Measurements from ENCODE around the gene CHID1.

DNA sequence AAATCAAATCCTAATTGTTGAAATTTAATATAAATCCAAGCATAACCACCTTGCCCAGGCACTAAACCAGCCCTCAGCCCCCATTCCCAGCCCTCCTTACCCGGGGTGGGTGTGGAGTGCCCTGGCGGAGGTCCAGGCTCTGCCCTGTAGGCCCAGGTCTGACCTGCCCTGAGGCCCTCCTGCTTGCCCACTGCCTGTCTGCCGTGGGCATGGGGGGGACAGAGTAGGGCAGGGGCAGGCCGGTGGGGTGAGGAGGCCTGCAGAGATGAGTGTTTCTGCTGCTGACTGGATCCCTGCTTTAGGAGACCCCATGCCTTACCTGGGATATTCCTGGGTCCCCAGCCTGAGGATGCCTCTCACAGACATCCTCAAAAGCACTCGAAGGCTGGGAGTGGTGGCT lies 3.6 kb upstream of the CHID1 start:
- TF ChIP-seq POLR2AphosphoS5 (IDR thresholded peaks at IDR 0.05) (no peak), EP300 (conservative IDR thresholded peaks at IDR 0.05; ENCODE audit: poor library complexity, severe bottlenecking) (no peak)
- TF ChIP-seq, protein P1, sequence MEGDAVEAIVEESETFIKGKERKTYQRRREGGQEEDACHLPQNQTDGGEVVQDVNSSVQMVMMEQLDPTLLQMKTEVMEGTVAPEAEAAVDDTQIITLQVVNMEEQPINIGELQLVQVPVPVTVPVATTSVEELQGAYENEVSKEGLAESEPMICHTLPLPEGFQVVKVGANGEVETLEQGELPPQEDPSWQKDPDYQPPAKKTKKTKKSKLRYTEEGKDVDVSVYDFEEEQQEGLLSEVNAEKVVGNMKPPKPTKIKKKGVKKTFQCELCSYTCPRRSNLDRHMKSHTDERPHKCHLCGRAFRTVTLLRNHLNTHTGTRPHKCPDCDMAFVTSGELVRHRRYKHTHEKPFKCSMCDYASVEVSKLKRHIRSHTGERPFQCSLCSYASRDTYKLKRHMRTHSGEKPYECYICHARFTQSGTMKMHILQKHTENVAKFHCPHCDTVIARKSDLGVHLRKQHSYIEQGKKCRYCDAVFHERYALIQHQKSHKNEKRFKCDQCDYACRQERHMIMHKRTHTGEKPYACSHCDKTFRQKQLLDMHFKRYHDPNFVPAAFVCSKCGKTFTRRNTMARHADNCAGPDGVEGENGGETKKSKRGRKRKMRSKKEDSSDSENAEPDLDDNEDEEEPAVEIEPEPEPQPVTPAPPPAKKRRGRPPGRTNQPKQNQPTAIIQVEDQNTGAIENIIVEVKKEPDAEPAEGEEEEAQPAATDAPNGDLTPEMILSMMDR (IDR thresholded peaks at IDR 0.05; ENCODE audit: poor library complexity, severe bottlenecking) = no peak

Data from neural cell (in vitro differentiated cells).